GM19324 (cell line): ENCODE results near the gene EPHB3.
"Not testable (repeated sequence)": the region's sequence is repeated elsewhere in the genome, so short reads cannot be mapped to it uniquely, and the experiment has no call there.

Source experiments
- ATAC-seq: cut with Tn5 transposase; IDR thresholded peaks from one replicate; pipeline ENCODE4 v1.9.1; 2021; ENCODE audit warnings: mild to moderate bottlenecking, moderate library complexity; ENCODE audit not compliant: unreplicated experiment, low FRiP score

The EPHB3 gene

DNA sequence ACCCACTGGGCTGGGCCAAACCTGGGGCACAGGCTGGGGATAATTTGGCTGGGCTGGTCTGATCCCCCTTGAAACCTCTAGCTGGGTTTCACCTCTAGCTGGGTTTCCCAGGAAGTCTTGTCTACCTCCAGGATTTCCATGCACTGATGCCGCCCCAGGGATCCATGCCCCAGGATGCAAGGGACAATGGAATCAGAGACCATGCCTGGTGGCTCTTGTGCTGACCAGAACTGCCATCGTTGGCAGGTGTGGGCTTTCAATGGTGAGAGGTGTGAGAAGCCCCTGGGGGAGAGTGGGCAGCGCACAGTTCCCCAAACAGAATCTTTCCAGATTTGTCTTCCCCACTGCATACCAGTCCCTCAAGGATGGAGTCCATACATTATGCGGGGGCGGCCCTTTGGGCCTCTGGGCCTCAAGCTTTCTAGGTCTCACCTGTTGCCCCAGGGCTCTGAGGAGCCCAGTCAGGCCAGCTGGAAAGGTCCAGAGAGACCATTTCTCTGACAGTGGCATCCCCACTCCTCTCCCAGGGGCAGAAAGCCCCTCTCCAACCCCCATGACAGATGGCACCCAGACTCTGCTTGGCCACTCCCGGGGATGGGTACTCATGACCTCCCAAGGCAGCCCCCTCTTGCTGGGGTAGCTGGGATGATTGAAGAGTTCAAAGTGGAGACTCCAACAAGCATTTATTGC is 35.4 kb downstream of the EPHB3 start:
- no peak for ATAC-seq

DNA sequence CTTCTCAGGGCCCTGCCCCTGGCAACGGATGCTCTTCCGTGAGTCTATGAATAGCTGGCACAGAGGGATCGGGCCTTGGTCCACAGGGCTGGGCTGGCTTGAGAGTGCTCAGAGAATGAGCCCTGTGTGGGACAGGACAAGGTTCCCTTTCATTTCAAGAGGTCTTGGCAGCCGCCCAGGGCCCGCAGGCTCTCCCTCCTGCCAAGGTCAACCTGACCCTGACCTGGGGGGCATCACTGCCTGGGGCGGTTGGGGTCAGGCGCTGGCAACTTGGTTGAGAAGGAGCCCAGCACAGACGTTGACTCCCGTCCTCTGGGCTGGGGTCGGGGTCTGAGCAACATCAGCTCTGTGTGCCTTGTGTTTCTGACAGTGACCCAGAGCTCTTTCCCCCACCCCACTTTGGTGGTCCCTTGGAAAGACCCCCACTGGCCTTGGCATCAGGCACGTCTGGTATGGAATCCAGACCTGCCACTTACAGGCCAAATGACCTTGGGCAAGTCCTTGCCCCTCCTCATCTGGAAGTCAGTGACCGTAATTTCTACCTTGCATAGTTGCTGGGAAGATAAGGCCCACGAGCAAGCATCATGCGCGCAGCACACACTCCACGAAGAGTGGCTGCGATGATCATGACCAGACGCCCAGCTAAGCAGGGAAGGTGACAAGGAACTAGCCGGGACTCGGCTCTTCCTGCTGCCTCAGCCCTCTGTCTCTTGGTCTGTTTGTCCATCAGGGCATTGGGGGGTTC is 36.4 kb downstream of the EPHB3 start:
- no peak for ATAC-seq

DNA sequence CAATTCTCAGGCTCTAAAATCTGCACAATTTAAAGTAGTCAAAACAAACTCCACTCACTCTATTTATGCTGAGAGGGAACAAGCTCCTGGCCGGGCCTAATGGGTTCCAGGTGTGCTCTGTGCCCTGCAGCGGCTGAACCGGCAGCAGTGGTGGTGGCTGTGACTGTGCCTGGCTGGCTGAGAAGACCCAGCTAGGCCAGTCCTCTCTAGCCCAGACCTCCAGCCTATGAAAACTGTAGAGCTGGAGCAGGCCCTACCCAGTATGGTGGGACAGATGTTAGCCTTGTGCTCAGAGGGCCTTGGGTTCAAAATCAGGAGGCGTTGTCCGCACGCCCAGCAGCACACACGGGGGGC is 37.0 kb downstream of the EPHB3 start:
- ATAC-seq: no peak

DNA sequence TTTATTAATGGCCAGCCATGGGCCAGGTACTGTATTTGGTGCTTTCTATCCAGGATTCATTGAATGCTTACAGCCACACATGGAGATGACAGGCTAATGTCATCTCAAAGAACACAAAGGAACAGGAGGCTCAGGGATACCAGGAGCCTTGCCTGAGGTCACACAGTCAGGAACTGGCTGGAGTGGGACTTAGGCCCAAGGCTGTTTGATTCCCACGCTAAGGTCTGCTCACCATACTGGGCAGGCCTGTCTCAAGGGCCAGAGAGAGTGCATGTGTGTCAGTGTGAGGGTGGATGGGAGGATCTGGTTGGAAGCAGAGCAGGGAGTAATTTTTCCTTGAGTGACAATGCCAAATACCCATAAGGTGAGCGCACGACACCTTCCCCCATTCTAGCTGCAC is 37.6 kb downstream of the EPHB3 start:
- no peak for ATAC-seq

DNA sequence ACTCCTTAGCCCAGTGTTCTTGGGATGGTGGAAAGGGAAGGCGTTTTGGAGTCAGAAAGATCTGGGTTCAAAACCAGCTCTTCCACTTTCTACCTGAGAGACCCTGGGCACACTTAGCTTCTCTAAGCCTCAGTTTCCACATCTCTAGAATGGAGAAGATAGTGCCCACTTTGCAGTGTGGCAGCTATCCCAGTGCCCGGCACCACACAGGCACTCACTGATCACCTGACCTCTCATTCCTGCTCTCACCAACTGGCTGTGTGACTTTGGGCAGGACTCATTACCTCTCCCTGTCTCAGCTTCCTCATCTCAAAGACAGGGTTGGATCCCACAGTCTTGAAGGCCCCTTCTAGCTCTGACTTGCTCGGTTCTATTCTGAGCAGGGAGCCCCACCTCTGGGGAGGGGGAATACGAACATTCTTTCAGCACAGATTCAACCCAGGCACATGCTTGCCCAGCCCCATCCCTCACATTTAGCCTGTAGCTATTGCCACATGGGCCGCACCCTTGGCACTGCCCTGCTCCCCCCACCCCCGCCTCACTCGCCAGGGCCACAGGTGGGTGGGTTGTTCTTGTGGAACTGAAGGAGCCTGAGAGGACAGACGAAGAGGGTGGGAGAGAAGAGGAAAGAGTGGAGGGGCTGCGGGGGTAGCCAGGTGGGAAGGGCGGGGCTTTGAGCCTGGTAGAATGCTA is 39.2 kb downstream of the EPHB3 start:
- no peak for ATAC-seq

GRCh38 chr3:184601576-184602371 is 40.2 kb downstream of the EPHB3 start:
- ATAC-seq: no peak

DNA sequence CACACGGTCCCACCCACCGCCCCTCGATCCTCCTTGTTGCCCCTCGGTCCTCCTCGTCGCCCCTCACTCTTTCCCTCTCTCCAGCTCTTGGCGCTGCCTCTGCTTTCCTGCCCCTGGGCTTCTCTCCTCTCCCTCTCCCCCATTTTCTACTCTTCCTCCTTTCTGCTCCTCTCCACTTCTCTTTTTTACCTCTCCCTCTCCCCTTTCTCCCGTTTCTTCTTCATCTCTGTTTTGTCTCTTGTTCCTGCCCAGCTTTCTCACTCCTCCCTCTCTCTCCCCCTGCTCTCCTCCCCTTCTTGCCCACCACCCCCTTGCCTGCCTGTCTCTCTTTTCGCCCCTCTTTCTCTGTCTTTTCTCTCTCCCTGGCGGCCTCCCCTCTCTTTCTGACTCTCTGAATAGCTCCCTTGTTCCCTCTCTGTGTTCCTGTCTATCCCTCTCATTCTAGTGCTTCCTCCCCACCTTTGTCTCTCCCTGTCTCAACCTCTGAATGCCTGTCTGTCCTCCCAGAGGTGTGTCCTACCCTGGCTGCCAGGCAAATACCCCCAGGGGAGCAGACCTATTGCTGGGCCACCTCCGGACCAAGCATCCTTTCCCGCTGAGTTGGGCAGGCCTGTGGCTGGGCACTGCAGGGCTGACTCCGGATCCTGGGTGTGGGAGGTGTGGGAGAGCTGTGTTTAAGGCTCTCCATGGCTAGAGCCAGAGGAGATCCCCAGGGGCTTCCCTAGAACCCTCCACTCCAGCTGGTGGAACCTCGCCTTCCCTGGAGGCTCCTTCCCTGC is 41.0 kb downstream of the EPHB3 start:
- no peak for ATAC-seq

GRCh38 chr3:184603151-184604030 is 41.8 kb downstream of the EPHB3 start:
- no peak for ATAC-seq

- ATAC-seq: no peak
Measured at GRCh38 chr3:184604039-184604601, 42.5 kb downstream of the EPHB3 start.

GRCh38 chr3:184604615-184605290 is 43.2 kb downstream of the EPHB3 start:
- ATAC-seq: no peak

- no peak for ATAC-seq
Measured at GRCh38 chr3:184608209-184608608, 46.6 kb downstream of the EPHB3 start.

DNA sequence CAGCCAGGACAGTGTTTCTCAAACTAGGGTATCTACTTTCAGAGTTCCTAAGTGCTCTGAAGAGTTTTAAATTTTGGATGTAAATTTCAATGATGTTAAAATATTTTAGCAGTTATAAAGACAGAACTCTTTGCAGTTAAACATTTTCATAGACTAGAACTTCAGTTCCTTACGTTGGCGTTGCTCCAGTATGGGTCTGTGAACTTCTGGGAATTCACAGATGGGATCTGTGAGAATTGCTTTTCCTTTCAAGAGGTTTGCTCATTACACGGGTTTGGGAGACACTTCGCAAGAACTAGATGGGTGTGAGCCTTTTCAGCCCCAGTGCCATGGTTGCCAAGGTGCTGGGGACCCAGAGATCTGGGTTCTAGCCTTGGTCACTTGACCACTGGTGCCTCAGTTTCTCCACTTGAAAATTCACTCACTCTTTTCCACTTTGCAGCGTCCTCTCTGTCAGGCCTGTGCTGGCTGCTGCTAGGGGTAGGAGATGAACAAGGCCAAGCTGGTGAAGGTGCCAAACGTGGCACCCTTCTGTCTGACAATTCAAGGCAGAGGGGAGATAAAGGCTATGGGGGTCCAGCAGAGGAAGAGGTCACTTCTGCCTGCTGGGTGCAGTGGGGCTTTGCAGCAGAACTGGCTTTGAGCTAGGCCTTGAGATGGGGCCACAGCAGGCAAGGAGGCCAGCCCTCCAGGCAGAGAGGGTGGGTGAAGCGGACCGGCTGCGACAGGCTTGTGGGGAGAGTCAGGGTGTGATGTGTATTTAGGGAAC is 48.1 kb downstream of the EPHB3 start:
- ATAC-seq: no peak

GRCh38 chr3:184610245-184610871 is 48.8 kb downstream of the EPHB3 start:
- ATAC-seq: no peak

GRCh38 chr3:184611607-184612281 is 50.2 kb downstream of the EPHB3 start:
- no peak for ATAC-seq

- ATAC-seq: no peak
Measured at GRCh38 chr3:184615396-184615795, 53.8 kb downstream of the EPHB3 start.

GRCh38 chr3:184616436-184616835 is 54.9 kb downstream of the EPHB3 start:
- ATAC-seq: no peak

DNA sequence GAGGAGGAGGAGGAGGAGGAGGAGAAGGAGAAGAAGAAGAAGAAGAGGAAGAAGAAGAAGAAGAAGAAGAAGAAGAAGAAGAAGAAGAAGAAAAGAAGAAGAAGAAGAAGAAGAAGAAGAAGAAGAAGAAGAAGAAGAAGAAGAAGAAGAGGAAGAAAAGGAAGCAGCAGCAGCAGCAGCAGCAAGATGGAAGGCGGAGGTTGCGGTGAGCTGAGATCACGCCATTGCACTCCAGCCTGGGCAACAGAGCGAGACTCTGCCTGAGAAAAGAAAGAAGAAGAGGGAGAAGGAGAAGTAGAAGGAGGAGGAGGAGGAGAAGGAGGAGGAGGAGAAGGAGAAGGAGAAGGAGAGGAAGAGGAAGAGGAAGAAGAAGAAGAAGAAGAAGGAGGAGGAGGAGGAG is 55.7 kb downstream of the EPHB3 start:
- not testable (repeated sequence) for ATAC-seq
